Glutamatergic neuron (in vitro differentiated cells): Measurements from ENCODE around the gene ESYT1. TPM values are rescaled to one million over a fixed set of nuclear protein-coding genes. Genes with fewer than 3 reads are reported as not detected.
A peak's percentile ranks its signal among the peaks of the same experiment; 100 is the strongest.
"Not testable (repeated sequence)": the region's sequence is repeated elsewhere in the genome, so short reads cannot be mapped to it uniquely, and the experiment has no call there.

Source experiments
- DNase-seq: peaks from one replicate; pipeline ENCODE4 v3.0.0; 2022
- H3K27ac Mint-ChIP-seq: one replicate; pipeline ENCODE4 v1.8.0; 2020; ENCODE audit warnings: mild to moderate bottlenecking, mixed read lengths, inconsistent platforms; ENCODE audit not compliant: unreplicated experiment
- H3K27me3 Mint-ChIP-seq: one replicate; pipeline ENCODE4 v1.8.0; 2020; ENCODE audit warnings: mild to moderate bottlenecking, moderate library complexity, mixed read lengths, inconsistent platforms; ENCODE audit not compliant: unreplicated experiment
- H3K36me3 Mint-ChIP-seq: one replicate; pipeline ENCODE4 v1.8.0; 2020; ENCODE audit warnings: mild to moderate bottlenecking, mixed read lengths, inconsistent platforms; ENCODE audit not compliant: unreplicated experiment
- H3K4me1 Mint-ChIP-seq: one replicate; pipeline ENCODE4 v1.8.0; 2020; ENCODE audit warnings: mild to moderate bottlenecking, low read depth, mixed read lengths, inconsistent platforms; ENCODE audit not compliant: unreplicated experiment
- H3K4me3 Mint-ChIP-seq: one replicate; pipeline ENCODE4 v1.8.0; 2020; ENCODE audit warnings: mild to moderate bottlenecking, mixed read lengths, inconsistent platforms; ENCODE audit not compliant: unreplicated experiment
- H3K9me3 Mint-ChIP-seq: one replicate; pipeline ENCODE4 v1.8.0; 2020; ENCODE audit warnings: mild to moderate bottlenecking, moderate library complexity, mixed read lengths, inconsistent platforms; ENCODE audit not compliant: unreplicated experiment
- total RNA-seq: library from RNA; stranded (reverse); fragmentation: NEBNext Ultra II Directional; extraction: Animal tissue kit (Norgen Biotek cat#: 25700); gene quantifications from one replicate; pipeline ENCODE4 v1.2.1, GENCODE V29; 2021; ENCODE audit not compliant: unreplicated experiment
- TF ChIP-seq, protein P1 (sequence below): fragments of 200-600 bp; sonication (generic); IDR thresholded peaks from one replicate; pipeline ENCODE4 v1.5.0; 2021; ENCODE audit not compliant: partially characterized antibody, unreplicated experiment

ESYT1 gene
- total RNA-seq, 1 donor from 2014 or later = 144 TPM

GRCh38 chr12:56116267-56117081, 11.6 kb upstream of the ESYT1 start, which contains the start of gene RPL41:
Gene RPL41, plus strand, starts transcription at chr12:56116633.
- peaks cover 17% of the 10 kb centered on the region for H3K9me3 Mint-ChIP-seq
- H3K4me1 Mint-ChIP-seq = peaks cover 18% of the 10 kb centered on the region
- TF ChIP-seq, protein P1, sequence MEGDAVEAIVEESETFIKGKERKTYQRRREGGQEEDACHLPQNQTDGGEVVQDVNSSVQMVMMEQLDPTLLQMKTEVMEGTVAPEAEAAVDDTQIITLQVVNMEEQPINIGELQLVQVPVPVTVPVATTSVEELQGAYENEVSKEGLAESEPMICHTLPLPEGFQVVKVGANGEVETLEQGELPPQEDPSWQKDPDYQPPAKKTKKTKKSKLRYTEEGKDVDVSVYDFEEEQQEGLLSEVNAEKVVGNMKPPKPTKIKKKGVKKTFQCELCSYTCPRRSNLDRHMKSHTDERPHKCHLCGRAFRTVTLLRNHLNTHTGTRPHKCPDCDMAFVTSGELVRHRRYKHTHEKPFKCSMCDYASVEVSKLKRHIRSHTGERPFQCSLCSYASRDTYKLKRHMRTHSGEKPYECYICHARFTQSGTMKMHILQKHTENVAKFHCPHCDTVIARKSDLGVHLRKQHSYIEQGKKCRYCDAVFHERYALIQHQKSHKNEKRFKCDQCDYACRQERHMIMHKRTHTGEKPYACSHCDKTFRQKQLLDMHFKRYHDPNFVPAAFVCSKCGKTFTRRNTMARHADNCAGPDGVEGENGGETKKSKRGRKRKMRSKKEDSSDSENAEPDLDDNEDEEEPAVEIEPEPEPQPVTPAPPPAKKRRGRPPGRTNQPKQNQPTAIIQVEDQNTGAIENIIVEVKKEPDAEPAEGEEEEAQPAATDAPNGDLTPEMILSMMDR = no peak
- peak; percentile 92 for DNase-seq
- peak within 1 kb of the TSS; percentile 99 for H3K27ac Mint-ChIP-seq
- peaks cover 15% of the 10 kb centered on the region for H3K27me3 Mint-ChIP-seq
- H3K4me3 Mint-ChIP-seq = peak within 1 kb of the TSS; percentile 98
- H3K36me3 Mint-ChIP-seq = no peaks in the 10 kb centered on the region

DNA sequence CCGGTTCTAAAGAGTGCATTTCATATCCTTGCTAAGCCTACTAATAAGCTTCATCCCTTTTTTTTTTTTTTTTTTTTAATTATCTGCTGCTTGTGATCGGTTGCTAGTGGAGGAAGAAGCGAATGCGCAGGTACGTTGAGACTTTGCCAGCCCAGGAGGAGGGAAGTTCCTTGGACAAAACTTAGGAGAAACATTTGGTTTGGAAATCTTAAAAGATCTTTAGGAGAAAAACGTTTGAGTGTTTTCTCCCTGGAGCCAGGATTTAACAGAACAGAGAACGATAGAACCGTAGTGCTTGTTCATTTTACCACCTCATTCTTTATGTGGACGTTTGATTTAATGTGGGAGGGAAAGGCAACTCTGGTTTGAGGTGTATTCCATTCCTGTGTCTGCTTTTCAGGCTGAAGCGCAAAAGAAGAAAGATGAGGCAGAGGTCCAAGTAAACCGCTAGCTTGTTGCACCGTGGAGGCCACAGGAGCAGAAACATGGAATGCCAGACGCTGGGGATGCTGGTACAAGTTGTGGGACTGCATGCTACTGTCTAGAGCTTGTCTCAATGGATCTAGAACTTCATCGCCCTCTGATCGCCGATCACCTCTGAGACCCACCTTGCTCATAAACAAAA, 10.9 kb upstream of the ESYT1 start:
- DNase-seq, H3K36me3 Mint-ChIP-seq: not testable (repeated sequence)
- Mint-ChIP-seq H3K27ac (peak overlapping the region; percentile 99), H3K27me3 (peaks cover 15% of the 10 kb centered on the region), H3K4me3 (peak overlapping the region; percentile 98), H3K4me1 (peaks cover 18% of the 10 kb centered on the region), H3K9me3 (peaks cover 17% of the 10 kb centered on the region)

DNA sequence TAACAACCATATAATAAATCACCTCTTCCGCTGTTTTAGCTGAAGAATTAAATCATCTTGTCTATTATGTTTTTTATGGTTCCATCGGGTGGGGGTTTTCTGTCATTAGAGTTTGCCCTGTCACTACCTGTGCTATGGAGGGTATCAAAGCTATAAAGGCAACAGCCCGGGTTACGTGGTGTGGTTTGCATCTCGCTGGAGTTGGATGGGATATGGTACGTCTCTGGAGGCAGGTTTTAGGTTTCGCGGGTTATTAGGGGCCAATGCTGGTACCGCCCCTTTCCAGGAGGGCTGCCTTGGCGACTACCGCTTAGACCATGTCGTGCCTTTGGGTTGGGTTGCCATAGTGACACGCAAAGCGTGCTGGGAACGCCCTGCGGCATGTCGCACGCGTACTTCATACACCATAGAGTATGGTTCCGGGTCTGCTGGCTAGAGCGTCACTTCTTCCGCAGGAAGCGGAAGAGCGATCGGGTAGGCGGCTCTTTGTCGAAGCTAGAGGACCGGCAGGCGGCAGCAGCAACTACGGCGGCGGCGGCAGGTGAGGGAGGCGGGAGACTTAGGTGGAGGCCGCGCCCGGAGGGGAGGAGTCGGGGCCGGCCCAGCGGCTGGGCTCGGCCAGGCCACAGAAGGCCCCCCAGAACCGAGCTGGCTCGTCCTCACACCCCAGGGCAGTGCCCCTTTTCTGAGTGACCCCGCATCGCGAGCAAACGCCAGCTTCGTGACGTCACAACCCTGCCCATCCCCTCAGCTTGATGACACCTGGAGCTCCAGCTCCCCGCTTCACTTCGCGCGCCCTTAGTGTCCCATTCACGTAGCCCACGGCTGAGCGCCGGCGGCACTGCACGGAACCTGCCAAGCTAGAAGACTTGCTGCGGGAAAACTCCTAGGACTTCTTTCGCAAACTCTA, 10.0 kb upstream of the ESYT1 start, which contains the start of gene ZC3H10:
Gene ZC3H10, plus strand, starts transcription at position 489 of the 910 bp plus-strand sequence. CDS start 2,297 bp downstream, outside the sequence.
- Mint-ChIP-seq H3K4me3 (peak within 1 kb of the TSS; percentile 98), H3K4me1 (peaks cover 18% of the 10 kb centered on the region), H3K27ac (peak within 1 kb of the TSS; percentile 99), H3K36me3 (no peaks in the 10 kb centered on the region), H3K27me3 (peaks cover 15% of the 10 kb centered on the region), H3K9me3 (peaks cover 17% of the 10 kb centered on the region)
- DNase-seq = peak; percentile 94
- TF ChIP-seq, protein P1 = no peak

DNA sequence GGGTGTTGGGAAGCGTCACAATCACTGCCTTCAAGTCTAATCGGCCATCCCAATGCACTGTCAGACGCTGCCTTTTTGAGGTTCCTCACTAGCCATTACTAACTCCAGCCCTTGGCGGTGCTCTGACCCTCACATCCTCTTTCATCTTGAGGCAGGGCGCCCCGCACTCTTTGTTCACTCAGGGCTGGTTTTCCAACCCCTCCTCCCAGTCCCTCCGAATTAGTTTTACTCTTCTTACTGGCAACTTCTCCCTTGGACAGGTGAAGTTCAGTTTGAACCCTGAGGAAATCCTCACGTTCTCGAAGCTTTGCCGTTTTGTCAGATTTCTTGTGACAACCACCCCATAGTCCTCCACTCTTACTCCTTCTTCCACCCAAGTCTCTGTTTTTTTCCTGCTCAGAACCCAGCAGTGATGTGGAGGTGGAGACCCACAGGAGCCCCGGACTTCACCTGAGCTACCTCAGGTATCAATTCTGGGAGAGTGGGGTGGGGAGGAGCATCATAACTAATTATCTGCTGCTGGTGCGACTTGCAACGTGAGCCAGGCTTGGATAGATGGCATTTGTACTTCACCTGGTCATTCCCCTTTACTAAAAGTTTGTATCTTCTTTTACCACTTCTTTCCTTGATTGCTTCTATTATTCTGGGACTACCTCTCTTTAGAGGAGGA, 9.2 kb upstream of the ESYT1 start:
- Mint-ChIP-seq H3K9me3 (peaks cover 17% of the 10 kb centered on the region), H3K4me1 (peaks cover 18% of the 10 kb centered on the region), H3K36me3 (no peaks in the 10 kb centered on the region), H3K27ac (peak overlapping the region; percentile 88), H3K4me3 (peak overlapping the region; percentile 98), H3K27me3 (peaks cover 15% of the 10 kb centered on the region)
- no peak for DNase-seq
- TF ChIP-seq, protein P1 = no peak
